Adrenal gland (tissue), 5 donors: Measurements from ENCODE around the gene ABTB2.

Experiments used
- POLR2A ChIP-seq, 2 donors: fragments of 450-650 bp; IDR thresholded peaks; one replicate each; pipeline ENCODE4 v1.6.1; 2017; ENCODE audit warnings: antibody characterized with exemption in 2 of 2, mild to moderate bottlenecking in 2 of 2, moderate library complexity in 1 of 2
- TF ChIP-seq, protein P1 (sequence below), 6 experiments: fragments of 450-650 bp in 4 of 6; fragments of 200-600 bp in 2 of 6; sonication (generic) in 1 of 6; IDR thresholded peaks; 1 replicate in 5 of 6; 2 replicates in 1 of 6; pipeline versions ENCODE4 v1.5.1 to v1.8.0; 2016 to 2021; ENCODE audit warnings: antibody characterized with exemption in 6 of 6, mild to moderate bottlenecking in 2 of 6, moderate library complexity in 1 of 6
- donor health status: DM: no; HTN: no; CAD: no.

DNA sequence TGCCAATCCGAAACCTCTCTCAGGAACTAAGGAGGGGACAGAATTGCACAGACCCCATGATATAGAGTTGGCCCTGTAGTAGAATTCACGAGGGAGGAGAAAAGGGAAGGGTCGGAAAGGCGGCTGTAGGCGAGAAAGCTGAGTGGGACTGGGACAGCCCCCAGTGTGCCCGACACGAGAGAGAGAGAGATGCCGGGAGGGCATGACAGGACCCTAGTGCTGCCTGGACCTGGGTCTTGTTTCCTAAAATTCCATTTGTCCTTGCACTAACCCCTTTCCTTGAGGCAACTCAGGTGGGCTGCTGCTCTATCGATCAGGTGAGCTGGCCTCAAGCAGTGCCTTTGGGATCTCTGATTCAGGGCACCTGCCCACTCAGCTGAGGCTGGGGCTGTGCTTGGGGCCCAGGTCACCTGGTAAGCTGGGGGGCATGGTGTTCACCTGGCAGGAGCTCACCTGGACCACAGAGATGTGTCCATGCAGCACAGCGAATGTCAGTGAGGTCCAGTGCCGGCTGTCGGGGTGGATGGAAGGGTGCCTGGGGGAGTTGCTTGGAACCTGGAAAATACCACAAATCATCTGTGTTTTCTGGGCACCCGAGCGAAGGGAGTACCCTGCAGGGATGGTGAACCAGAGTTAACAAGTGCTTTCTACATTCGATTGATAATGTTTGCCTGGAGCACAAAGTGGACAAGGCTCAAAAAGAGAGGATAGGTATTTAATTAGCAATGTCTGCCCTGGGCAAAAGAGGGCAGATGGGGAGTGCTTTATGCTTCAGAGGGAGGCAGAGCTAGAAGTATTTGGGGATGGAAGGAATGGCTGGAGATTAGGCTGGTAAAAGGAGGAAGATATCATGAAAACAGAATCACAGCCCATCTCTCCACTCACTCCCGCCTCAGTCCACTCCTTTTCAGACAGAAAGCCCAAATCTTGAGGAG, 190.7 kb downstream of the ABTB2 start:
- TF ChIP-seq, protein P1, sequence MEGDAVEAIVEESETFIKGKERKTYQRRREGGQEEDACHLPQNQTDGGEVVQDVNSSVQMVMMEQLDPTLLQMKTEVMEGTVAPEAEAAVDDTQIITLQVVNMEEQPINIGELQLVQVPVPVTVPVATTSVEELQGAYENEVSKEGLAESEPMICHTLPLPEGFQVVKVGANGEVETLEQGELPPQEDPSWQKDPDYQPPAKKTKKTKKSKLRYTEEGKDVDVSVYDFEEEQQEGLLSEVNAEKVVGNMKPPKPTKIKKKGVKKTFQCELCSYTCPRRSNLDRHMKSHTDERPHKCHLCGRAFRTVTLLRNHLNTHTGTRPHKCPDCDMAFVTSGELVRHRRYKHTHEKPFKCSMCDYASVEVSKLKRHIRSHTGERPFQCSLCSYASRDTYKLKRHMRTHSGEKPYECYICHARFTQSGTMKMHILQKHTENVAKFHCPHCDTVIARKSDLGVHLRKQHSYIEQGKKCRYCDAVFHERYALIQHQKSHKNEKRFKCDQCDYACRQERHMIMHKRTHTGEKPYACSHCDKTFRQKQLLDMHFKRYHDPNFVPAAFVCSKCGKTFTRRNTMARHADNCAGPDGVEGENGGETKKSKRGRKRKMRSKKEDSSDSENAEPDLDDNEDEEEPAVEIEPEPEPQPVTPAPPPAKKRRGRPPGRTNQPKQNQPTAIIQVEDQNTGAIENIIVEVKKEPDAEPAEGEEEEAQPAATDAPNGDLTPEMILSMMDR (IDR thresholded peaks at IDR 0.05): no peak
- no peak for TF ChIP-seq POLR2A (IDR thresholded peaks at IDR 0.05)
